ENCODE results near the gene LAMC2.
A peak's percentile ranks its signal among the peaks of the same experiment; 100 is the strongest.

LAMC2 gene

GRCh38 chr1:183168308-183168707 is 17.8 kb upstream of the LAMC2 start:
- no peak for DNase-seq

- DNase-seq = no peak
Measured at GRCh38 chr1:183173828-183174227, 12.2 kb upstream of the LAMC2 start.

GRCh38 chr1:183175631-183176030 is 10.4 kb upstream of the LAMC2 start:
- DNase-seq = no peak

GRCh38 chr1:183178545-183178944 is 7.5 kb upstream of the LAMC2 start:
- no peak for DNase-seq

GRCh38 chr1:183179033-183179432 is 7.0 kb upstream of the LAMC2 start:
- DNase-seq = no peak

GRCh38 chr1:183180218-183180617 is 5.8 kb upstream of the LAMC2 start:
- DNase-seq = peak in 12 of 58 donors; percentile 1 to 38 (median 8)

- no peak for DNase-seq
Measured at GRCh38 chr1:183180634-183181056, 5.4 kb upstream of the LAMC2 start.

- no peak for DNase-seq
Measured at GRCh38 chr1:183186841-183187240, 777 bp downstream of the LAMC2 start.

- DNase-seq = no peak
Measured at GRCh38 chr1:183188240-183188639, 2.2 kb downstream of the LAMC2 start.

GRCh38 chr1:183191833-183192232 is 5.8 kb downstream of the LAMC2 start:
- DNase-seq = no peak

GRCh38 chr1:183193963-183194525 is 8.0 kb downstream of the LAMC2 start:
- DNase-seq = no peak

GRCh38 chr1:183194527-183195141 is 8.6 kb downstream of the LAMC2 start:
- DNase-seq = no peak

- DNase-seq = no peak
Measured at GRCh38 chr1:183195142-183195574, 9.1 kb downstream of the LAMC2 start.

GRCh38 chr1:183197762-183198161 is 11.7 kb downstream of the LAMC2 start:
- DNase-seq = no peak

GRCh38 chr1:183198463-183198862 is 12.4 kb downstream of the LAMC2 start:
- peak in 1 of 58 donors; percentile 4 for DNase-seq

GRCh38 chr1:183199304-183199703 is 13.2 kb downstream of the LAMC2 start:
- DNase-seq = no peak

- DNase-seq = no peak
Measured at GRCh38 chr1:183200451-183200850, 14.4 kb downstream of the LAMC2 start.

GRCh38 chr1:183203094-183203493 is 17.0 kb downstream of the LAMC2 start:
- no peak for DNase-seq

- no peak for DNase-seq
Measured at GRCh38 chr1:183205196-183205781, 19.2 kb downstream of the LAMC2 start.

GRCh38 chr1:183206538-183207122 is 20.6 kb downstream of the LAMC2 start:
- DNase-seq = no peak

- DNase-seq = no peak
Measured at GRCh38 chr1:183209533-183210158, 23.6 kb downstream of the LAMC2 start.

GRCh38 chr1:183210681-183211080 is 24.6 kb downstream of the LAMC2 start:
- no peak for DNase-seq

Measured in anterior cingulate cortex (tissue), 58 donors.